ENCODE results near the gene KAT7. TPM values are rescaled to one million over a fixed set of nuclear protein-coding genes. Genes with fewer than 3 reads are reported as not detected.

Gene KAT7
- total and polyA plus RNA-seq, 2 of the 8 experiments (the other 6 are each of a cell fraction or from before 2014, with no cell fraction given), result 90.9 to 139 TPM

- Histone ChIP-seq H3K18ac (ENCODE audit: extremely low read depth, low read length) (no peak overlapping the region), H3K14ac (ENCODE audit: insufficient read length) (no peak overlapping the region), H3K27ac (ENCODE audit: low read depth, low read length) (no peak overlapping the region), H3K4ac (replicated peaks; ENCODE audit: insufficient read length, low read depth, low read length) (no peak overlapping the region), H3K4me1 (replicated peaks in 1 of 4; ENCODE audit: control insufficient read depth in 3 of 4, insufficient read depth in 4 of 4, low read length in 3 of 4) (peaks cover 0 to 8% (median 0%) of the 10 kb centered on the region in 4 experiments; a peak in 4 of 7 replicates), H3K9me3 (ENCODE audit: insufficient read depth in 2 of 2, low read depth in 1 of 2, low read length in 1 of 2) (no peaks in the 10 kb centered on the region), H3K4me2 (ENCODE audit: insufficient read depth in 1 of 2, low read depth in 2 of 2, low read length in 2 of 2) (no peak overlapping the region), H2BK120ac (replicated peaks; ENCODE audit: low read depth, low read length) (no peak overlapping the region), H3K23ac (ENCODE audit: insufficient read length) (no peak overlapping the region), H4K5ac (ENCODE audit: insufficient read length, low read depth, low read length) (no peak overlapping the region), H3K4me3 (ENCODE audit: extremely low read depth in 1 of 4, insufficient read depth in 2 of 4, low read depth in 3 of 4, low read length in 4 of 4) (no peak overlapping the region), H4K91ac (replicated peaks; ENCODE audit: insufficient read length, low read length) (no peak overlapping the region), H3K79me2 (ENCODE audit: control insufficient read depth in 1 of 2, insufficient read depth in 2 of 2, low read length in 2 of 2) (peaks cover 13 to 80% of the 10 kb centered on the region in 2 experiments; a peak in 3 of 4 replicates), H3K27me3 (replicated peaks in 1 of 4; ENCODE audit: control insufficient read depth in 3 of 4, extremely low read depth in 1 of 4, insufficient read depth in 3 of 4, low read length in 3 of 4) (no peaks in the 10 kb centered on the region), H4K20me1 (replicated peaks in 1 of 2; ENCODE audit: control insufficient read depth in 1 of 2, insufficient read depth in 2 of 2, low read length in 2 of 2) (peaks cover 0 to 11% of the 10 kb centered on the region in 2 experiments), H4K8ac (ENCODE audit: extremely low read depth, insufficient read depth, low read length) (no peak overlapping the region), H2BK15ac (ENCODE audit: low read length) (no peak overlapping the region), H2AK5ac (ENCODE audit: low read depth, low read length) (no peak overlapping the region), H3K79me1 (ENCODE audit: low read depth, low read length) (no peaks in the 10 kb centered on the region; the same call in none of the 2 replicates), H2BK20ac (ENCODE audit: low read length) (no peak overlapping the region), H2BK12ac (ENCODE audit: low read depth, low read length) (no peak overlapping the region), H2AFZ (ENCODE audit: low read length) (no peak overlapping the region), H3K9ac (replicated peaks in 1 of 4; ENCODE audit: extremely low read depth in 1 of 4, low read depth in 3 of 4, low read length in 3 of 4) (no peak overlapping the region), H3K56ac (replicated peaks; ENCODE audit: insufficient read length, low read depth, low read length) (no peak overlapping the region), H2BK5ac (ENCODE audit: low read depth, low read length) (no peak overlapping the region), H3K23me2 (ENCODE audit: low read depth, low read length) (no peaks in the 10 kb centered on the region), H3K36me3 (ENCODE audit: control insufficient read depth in 2 of 4, insufficient read depth in 4 of 4, low read length in 3 of 4) (0 out of 8 replicates have a peak, but pooled peaks cover 0 to 2% (median 0%) of the 10 kb centered on the region in 4 experiments)
- ChIA-PET POLR2A (ENCODE audit: partially characterized antibody) (interaction anchor here (0.9 to 6.9 kb wide), 6 partner anchors 6 to 47 kb away, joined by 3 to 56 read pairs (median 5); partner anchors contain the start of genes FAM117A and KAT7), CTCF (ENCODE audit: partially characterized antibody) (interaction anchor here (0.5 to 1.5 kb wide), 6 partner anchors 9 to 1977 kb away, joined by 3 to 8 read pairs (median 3); no protein-coding TSS in a partner anchor)
- FAIRE-seq, result no peak
- 92% methylated on average over 9 of the region's 9 CpGs; no CpG with 5 or more reads in 1 of the 2 experiments for WGBS, 2 experiments (ENCODE audit: extremely low coverage in 1 of 2, insufficient coverage in 1 of 2, insufficient read length in 1 of 2, insufficient replicate concordance in 2 of 2, low coverage in 1 of 2, low lambda C conversion rate in 2 of 2, missing lambda C conversion rate in 1 of 2)
- no peak for DNase-seq (ENCODE audit: low read depth in 1 of 2, low spot score in 2 of 2)
- TF ChIP-seq ZNF274 (IDR thresholded peaks at IDR 0.05; ENCODE audit: borderline replicate concordance, extremely low read depth, low read length) (no peak), ASH2L (IDR thresholded peaks at IDR 0.05; ENCODE audit: low read length) (no peak), YY1 (IDR thresholded peaks at IDR 0.05; ENCODE audit: low read depth, low read length) (peak; percentile 76), CEBPB (IDR thresholded peaks at IDR 0.05; ENCODE audit: low read depth, low read length) (0 out of 2 replicates have a peak, but pooled peaks have one; percentile 56), TEAD4 (IDR thresholded peaks at IDR 0.05; ENCODE audit: low read depth, low read length) (no peak), PHF8 (conservative IDR thresholded peaks at IDR 0.05; ENCODE audit: low read depth, low read length) (no peak), POLR2A (IDR thresholded peaks at IDR 0.05; ENCODE audit: control extremely low read depth in 1 of 2, low read depth in 2 of 2, low read length in 2 of 2) (no peak), CHD2 (IDR thresholded peaks at IDR 0.05; ENCODE audit: low read length) (no peak), USF2 (IDR thresholded peaks at IDR 0.05; ENCODE audit: low read length) (no peak), BCL11A (IDR thresholded peaks at IDR 0.05; ENCODE audit: low read depth in 2 of 2, low read length in 2 of 2) (no peak), EGR1 (IDR thresholded peaks at IDR 0.05; ENCODE audit: borderline replicate concordance, low read depth, low read length) (no peak), TCF12 (IDR thresholded peaks at IDR 0.05; ENCODE audit: low read depth, low read length) (no peak)
Measured at GRCh38 chr17:49756323-49757150, 31.9 kb upstream of the KAT7 start.

All from H1 (cell line).